HG02885 (cell line): ENCODE data around the gene PER2.
A peak's percentile ranks its signal among the peaks of the same experiment; 100 is the strongest.

ENCODE experiments used
- ATAC-seq: cut with Tn5 transposase; IDR thresholded peaks from one replicate; pipeline ENCODE4 v1.9.1; 2021; ENCODE audit warnings: mild to moderate bottlenecking; ENCODE audit not compliant: unreplicated experiment, poor library complexity

PER2 gene

DNA sequence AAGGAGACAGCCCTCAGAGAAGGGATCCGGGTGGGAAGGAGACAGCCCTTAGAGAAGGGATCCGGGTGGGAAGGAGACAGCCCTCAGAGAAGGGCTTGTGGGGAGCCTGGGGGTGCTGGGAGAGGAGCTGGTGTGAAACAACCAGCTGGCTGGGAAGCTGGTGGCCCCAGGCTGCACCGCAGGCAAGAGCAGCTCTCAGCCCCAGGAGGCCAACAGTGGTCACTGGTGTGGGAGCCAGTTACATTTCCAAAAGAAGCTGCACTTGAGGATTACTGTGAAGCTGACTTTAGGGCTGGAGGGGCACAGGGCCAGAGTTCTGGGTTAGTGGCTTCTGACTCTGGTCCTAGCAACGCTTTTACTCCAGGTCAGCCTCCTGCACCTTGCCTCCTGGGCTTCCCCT lies 51.8 kb downstream of the PER2 start:
- no peak for ATAC-seq

GRCh38 chr2:238235856-238236255 lies 52.6 kb downstream of the PER2 start:
- no peak for ATAC-seq

DNA sequence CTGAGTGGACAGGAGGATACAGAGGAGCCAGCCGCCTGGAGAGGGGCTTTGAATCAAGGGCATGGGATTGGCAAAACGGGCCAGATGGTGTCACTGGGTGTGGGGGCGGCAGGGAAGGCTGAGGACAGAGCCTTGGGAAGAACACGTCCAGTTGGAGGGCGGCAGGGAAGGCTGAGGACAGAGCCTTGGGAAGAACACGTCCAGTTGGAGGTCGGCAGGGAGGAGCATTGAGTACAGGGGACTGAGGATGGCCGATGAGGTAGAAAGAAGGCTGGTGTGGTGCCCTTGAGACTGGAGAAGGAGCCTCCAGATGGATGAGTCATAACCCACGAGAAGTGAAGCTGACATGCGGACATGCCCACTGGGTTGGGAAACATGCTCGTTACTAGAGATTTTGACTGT lies 53.1 kb downstream of the PER2 start:
- ATAC-seq: no peak

DNA sequence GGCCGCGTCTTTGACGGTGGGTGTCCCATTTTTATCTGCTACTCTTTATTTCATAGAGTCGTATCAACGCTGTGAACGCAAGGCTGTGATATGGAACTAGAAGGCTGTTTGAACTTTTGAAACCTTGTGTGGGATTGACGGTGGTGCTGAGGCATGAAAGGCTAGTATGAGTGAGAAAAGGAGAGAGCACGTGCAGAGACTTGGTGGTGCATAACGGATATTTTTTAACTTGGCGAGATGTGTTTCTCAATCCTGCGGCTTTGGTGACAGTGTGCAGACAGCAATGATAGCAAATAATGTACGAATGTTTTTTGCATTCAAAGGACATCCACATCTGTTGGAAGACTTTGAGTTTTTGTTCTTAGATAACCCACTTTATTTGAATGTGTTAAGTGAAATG lies 54.8 kb downstream of the PER2 start:
- ATAC-seq: no peak

DNA sequence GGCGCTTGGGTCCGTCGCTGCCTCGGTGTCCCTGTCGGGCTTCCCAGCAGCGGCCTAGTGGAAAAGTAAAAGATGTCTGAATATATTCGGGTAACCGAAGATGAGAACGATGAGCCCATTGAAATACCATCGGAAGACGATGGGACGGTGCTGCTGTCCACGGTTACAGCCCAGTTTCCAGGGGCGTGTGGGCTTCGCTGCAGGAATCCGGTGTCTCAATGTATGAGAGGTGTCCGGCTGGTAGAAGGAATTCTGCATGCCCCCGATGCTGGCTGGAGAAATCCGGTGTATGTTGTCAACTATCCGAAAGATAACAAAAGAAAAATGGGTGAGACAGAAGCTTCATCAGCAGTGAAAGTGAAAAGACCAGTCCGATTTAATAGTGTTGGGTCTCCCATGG lies 56.6 kb downstream of the PER2 start:
- ATAC-seq: no peak

DNA sequence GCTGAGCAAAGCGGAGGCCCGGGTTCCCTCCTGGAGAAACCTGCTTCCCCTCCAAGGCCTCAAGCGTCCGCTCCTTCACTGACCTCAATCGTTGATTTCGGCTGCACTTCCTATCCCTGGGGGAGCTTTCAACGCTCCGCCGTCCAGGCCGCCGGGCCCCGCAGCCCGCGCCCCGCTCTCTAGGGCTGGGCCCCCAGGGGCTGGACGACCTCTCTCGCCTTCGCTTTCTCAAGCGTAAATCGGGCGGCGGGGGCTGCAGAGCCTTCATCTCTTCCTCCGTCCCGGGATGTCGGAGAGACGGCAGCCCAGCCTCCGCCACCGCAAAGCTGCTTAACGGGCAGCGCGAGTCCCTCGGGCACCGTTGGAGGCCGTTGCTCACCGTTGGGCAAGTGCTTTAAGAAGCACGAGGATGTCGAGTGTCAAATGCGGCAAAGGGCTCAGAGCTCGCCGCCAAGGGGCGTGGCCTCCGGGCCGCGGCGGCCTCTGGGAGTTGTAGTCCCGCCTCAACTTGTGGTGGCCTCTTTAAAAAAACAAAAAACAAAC lies 57.1 kb downstream of the PER2 start:
- ATAC-seq: peak; percentile 73

GRCh38 chr2:238230699-238231098 lies 57.7 kb downstream of the PER2 start:
- ATAC-seq: no peak

DNA sequence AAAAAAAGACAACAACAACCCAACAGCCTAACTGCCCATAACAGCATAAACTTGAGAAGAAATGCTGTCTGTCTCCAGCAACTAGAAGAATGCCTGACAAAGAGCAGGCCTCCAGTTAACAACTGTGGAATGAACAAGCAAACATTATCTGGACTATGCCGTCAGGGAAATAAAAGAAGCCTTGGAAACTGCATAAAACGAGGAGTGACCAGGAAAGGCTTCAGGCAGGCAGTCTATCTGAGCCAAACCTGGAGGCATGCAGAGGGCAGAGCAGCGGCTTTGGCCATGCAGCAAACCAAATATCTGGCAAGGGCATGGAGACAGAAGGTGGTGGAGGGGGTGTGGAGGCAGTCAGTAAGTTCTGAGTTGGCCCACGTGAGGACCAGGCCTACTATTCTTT lies 59.7 kb downstream of the PER2 start:
- no peak for ATAC-seq

GRCh38 chr2:238227587-238228032 lies 60.8 kb downstream of the PER2 start:
- no peak for ATAC-seq

- no peak for ATAC-seq
These were observed 61.5 kb downstream of the PER2 start for GRCh38 chr2:238226698-238227586.

- ATAC-seq: no peak
These were observed 62.3 kb downstream of the PER2 start for GRCh38 chr2:238225911-238226697.

GRCh38 chr2:238225121-238225520 lies 63.3 kb downstream of the PER2 start:
- ATAC-seq: no peak

DNA sequence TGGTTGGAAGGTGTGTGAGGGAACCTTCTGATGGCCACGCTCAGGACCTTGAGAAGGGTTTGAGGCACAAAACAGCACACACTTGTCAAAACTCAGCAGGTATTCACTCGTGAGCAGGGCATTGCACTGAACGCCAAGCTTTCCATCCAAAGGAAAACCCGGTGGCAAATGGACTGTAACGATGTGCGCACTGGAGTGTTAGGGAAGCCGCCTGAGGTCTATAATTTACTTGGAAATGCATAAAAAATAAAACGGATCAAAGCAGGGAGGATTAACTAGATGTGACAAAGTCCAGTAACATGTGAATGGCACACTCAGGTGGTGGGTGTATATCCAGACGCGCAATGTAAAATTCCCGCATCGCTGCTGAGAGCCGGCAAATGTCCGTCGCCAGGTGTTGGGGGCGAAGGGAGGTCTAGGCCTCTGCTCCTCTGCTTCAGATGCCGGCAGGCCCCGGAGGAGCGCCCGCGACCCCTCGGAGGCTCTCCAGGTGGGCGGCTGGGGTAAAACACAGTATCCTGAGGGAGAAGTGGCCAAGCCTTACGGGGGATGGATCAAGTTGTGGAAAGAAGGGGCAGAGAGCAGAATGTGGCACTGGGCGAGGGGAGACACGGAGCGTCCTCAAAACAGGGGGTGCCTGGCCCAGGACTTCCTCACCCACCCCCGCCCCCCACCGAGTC lies 63.9 kb downstream of the PER2 start:
- no peak for ATAC-seq

DNA sequence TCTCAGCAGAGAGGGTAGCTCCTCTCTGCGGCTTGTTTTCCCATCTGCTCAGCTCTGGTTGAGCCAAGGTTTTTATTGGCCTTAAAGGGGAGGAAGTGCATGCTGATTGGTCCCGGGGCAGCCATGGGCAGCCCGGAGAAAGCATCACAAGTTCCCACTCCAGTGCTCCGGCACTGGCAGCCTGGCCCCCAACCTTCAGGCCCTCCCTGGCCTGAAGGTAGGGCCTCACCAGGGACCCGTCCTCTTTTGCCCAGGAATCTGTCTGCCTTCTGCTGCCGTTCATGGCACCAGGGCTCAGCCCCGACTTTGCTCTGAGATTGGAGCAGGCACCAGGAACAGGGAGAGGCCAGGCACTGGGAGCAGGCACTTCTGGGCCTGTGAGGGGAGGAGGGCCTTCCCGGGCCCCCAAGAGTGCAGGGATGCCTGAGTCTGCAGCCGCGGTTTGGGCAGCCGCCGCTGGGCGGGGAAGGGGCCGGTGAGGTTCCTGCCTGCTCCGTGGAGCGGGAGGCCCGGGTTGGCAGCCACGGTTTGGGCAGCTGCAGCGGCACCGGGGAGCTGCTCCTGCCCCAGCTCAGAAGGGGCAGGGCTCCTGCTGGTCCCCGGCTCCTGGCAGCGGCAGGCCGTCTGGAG lies 67.4 kb downstream of the PER2 start:
- ATAC-seq: no peak

GRCh38 chr2:238220274-238220891 lies 68.0 kb downstream of the PER2 start:
- ATAC-seq: no peak

DNA sequence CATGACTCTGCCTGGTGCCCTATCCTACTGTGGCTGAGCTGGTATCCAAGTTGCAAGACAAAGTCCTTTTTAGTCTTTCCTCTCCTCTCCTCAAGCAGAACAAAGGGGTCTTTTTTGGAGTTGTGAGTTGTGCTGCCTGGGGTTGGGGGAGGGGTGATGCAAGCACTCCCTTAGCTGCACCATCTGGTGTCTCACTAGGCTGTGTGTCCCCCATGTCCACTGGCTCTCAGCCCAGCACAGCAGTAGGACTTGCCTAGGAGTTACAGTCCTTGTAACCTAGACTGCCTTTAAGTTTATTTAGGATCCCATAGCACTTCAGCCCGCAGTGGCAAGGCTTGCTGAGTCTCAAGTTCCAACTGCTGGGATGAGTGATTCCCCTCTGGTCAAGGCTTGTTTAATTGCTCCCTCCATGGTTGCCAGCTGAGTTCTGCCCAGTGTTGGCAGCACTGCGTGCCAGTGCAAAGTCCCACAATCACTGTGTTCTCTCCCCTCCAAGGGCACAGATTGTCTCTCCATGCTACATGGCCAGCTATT lies 71.7 kb downstream of the PER2 start:
- ATAC-seq: no peak

GRCh38 chr2:238207006-238207405 lies 81.4 kb downstream of the PER2 start:
- ATAC-seq: no peak

DNA sequence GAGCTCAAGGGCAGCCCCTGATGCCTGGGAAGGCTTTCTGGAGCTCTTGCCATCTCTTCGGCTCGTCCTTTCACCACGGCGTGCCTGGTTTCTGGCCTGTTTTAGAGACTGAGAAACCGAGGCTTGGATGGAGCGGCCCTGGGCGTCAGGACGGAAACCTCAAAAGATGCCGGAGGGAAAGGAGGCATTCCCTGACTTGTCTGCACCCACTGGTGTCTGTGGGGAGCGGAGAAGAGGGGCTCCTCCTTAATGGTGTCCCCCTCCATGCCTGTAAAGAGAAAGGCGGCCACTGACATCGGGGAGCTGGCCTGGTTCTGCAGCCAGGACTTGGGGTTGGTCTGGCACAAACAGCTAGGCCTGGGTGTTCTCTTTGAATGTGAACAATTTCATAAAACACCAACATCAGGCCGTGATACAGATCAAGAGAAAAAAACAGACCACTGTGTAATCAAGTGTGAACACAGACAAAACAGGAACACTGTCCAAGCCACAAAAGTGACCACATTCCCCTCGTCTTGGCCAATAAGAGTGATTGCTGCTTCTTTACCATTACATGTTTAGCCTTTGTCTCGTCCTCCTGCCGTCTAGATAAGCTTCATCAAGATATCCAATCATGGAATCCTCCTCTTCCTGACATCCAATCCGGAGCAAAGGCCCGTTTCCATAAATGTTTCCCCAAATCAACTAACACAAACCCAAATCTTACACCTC lies 84.3 kb downstream of the PER2 start:
- peak; percentile 12 for ATAC-seq
